AG08396 (cell line): ENCODE measurements around the gene TPRG1.
"Not testable (repeated sequence)": the region's sequence is repeated elsewhere in the genome, so short reads cannot be mapped to it uniquely, and the experiment has no call there.

Experiments used
- DNase-seq: peaks from one replicate; pipeline ENCODE4 v3.0.0; 2012; ENCODE audit warnings: low spot score, mixed read lengths

The TPRG1 gene

DNA sequence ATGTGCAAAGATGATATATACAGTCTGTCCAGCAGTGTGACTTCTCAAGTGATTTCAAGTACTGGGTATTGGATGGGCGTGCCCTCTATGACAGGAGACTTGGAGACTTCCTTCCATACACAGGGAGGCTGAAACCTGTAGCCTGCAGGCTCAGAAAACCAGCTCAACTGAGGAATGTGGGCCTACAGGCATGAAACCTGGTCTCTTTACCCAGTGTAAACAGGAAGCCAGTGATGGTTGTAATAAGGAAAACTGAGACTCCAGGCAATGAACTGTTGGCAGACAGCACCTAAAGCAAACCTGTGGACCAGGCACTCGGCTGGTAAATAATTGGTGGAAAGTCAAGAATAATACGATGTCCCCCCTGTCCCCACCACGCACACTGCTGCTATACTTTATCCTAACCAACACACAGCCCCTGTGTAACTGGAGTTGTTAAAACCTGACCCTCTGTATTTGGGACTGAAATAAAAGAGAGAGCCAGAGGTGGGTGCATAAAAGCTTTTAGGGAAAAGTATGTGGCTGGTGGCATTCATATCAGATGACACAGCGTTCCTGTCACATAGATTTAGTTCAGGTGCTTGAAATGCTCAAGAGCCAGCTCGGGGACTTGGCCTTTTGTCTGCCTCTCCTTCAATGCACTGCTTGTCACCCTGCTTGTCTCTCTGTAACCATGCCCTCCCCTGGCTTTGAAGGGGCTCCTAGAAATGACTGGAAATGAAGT is 144.7 kb downstream of the TPRG1 start:
- no peak for DNase-seq

DNA sequence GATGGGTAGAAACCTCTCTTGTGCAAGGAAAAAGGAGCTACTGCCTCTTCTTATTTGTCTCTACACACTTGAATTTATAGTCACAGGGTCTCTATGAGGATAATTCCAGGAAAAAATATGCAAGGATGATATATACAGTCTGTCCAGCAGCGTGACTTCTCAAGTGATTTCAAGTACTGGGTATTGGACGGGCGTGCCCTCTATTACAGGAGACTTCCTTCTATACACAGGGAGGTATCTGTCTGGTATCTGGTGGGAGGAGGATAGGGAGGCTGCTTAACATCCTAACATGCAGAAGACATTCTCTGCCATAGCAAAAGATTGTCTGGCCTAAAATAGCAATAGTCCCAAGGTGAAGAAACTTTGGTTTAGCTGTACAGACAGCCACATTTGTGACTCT is 146.1 kb downstream of the TPRG1 start:
- DNase-seq, result no peak

DNA sequence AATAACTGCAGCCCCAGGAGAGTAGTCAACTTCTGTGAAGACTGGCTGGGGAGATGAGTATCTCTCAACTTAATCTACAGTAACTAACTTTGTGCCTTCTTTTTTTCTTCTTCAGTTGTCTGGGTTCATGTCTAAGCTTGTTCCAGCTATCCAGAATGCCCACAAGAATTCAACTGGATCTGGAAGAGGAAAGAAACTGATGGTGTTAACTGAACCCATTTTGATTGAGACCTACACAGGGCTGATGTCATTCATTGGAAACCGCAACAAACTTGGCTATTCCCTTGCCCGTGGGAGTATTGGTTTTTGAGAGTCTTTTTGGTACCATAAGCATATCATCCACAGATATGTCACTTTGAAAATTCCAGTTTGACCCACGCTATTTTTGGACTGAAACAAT is 148.7 kb downstream of the TPRG1 start:
- no peak for DNase-seq

DNA sequence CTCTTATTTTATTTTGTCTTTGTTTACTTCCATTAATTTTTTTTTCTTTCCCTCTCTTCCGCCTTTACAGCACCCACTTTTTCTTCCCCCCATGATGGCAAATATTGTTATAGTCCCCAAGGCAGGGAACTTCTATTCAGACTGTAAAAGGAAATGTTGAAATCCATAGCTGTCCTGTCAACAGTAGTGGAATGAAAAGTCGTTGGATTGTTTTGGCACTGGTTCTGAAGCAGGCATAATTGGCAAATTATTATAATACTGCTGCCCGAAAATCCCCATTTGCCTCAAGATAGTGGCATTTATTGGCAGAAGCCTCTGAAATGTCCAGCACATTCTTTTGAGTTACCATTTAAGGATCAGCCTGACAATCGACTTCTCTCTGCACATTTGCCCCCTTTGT is 150.6 kb downstream of the TPRG1 start:
- no peak for DNase-seq

DNA sequence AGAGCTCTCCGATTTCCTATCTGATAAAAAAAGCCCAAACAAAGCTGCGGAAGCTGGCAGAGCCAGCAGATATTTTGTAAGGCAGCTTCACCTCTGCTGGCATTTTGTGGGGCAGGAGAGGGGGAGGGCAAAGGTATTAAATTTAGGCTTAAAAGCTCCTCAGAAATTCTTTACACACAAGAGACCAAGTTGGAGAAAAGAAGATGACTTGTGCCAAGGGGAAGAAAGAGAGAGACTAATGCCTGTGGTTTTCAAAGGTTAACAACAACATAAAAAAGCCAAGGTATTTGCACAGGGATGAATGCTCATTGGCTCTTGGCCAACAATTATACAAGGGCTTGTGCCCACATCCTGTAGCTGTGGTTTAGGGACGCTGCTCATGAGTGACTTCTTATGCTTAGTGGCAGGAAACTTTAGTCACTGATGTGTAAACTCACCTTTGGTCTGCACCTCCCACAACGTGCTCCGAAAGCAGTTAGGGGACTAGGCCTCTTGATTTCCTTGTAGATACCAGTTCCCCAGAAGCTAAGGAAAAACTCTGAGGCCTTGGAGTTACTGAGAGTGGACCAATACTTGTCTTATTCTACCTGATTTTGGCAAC is 152.9 kb downstream of the TPRG1 start:
- peak; percentile 24 for DNase-seq

DNA sequence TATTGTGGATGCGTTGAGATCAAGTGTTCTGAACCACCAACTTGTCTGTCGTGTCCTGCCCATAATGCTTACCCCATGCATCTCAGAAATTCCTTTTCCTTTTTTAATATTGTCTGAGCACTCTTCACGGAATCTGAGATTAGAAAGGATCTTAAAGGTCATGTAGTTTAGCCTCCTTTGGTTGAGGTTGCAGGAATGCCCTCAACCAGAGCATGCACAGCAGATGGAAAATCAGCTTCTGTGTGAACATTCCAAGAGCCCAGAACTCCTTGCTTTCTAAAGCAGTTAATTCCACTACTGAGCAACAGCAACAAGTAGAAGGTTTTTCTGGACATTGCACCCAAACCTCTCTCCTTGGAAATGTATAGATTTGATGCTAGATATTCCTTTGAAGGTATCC is 153.7 kb downstream of the TPRG1 start:
- no peak for DNase-seq

DNA sequence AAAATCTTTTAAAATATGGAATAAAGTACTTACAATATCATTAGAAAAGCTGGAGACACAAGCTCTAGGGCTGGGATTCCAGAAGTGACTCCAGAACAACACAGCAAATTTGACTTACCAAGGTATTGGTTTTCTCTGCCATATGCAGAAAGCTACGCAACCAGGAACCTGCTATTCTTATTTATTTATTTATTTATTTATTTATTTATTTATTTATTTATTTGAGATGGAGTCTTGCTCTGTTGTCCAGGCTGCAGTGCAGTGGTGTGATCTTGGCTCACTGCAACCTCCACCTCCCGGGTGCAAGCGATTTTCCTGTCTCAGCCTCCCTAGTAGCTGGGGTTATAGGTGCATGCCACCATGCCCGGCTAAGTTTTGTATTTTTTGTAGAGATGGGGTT is 157.9 kb downstream of the TPRG1 start:
- not testable (repeated sequence) for DNase-seq

DNA sequence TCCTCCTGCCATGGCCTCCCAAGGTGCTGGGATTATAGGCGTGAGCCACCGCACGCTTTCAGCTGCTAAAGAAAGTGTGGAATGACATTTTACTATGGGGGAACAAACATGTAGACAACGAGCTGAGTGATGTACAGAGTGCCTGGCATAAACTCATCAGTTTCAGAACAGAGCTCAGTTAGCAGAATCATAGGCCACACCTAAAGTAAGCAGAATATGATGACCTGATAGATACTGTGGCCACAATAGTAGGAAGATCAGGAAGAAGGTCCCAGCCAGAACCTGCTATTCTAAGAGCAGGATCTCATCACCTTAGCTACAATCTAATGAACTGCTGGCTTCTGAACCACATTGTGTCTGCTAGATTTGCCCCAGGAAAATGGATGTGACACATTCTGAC is 158.3 kb downstream of the TPRG1 start:
- no peak for DNase-seq

DNA sequence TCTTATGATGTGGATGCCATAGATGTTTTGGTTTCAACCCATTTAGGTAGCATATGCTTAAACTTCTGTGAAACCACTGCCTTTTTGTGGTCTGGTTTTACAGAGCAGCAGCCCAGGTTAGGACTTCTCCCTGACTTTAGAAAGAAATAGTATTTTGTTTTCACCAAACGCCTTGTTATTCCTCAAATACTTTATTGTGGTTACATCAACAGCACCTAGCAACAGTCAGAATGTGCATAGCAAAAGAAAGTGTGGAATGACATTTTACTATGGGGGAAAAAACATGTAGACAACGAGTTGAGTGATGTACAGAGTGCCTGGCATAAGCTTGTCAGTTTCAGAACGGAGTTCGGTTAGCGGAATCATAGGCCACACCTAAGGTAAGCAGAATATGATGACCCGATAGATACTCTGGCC is 159.2 kb downstream of the TPRG1 start:
- DNase-seq, result no peak

DNA sequence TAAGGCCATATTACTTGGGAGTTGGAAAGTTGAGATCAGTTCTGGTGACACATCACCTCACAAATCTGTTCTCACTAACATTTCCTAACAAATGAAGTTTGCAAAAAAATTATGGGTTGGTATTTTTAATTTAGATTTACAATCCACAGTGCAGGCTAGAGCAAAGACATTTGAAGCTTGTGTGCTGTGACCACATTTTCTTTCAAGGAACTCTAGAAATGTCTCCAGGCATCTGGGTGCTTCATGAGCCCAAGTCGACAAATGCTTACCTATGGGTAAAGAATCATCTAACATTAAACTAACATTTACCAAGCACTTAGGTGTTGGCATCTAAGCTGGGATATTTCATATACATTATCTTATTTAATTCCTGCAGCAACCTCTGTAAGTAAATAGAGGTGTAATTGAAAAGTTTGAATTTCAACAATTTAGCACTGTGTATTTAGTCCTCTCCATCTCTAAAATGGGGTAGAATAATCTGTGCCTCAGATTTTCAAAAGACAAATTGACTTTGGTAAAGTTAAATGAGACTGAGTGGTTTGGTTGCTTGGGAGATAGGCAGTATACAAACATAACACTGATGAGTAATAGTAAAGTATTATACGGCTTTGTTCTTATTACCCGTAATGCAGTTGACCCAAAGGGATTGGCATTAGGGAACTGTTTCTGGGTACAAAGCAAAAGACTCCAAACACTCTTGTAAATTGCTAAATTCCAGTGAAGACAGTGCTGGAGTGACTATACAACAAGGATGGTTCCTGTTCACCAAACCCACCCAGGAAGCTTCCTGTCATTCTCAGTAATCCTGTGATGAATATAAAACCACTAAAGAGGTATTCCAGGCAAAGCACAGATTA is 162.5 kb downstream of the TPRG1 start:
- DNase-seq, result peak; percentile 14

DNA sequence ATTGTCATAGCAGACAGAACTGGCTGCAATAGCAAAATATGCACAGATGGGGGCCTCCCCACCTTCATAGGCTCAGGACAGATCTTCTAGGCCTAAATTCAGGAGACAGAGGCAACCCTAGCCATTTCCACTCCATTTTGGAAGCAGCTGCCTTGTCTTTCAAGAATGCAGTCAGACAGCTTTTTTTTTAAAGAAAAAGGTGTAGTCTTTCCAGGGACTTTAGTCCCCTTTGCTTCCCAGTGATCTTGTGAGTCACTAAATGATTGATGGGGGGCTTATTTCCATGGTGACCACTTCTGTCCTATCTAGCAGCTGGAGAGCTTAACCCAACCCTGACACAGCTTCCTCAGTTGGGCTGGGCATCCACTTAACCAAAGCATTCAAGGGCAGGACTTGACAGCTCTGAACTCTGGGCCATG is 165.9 kb downstream of the TPRG1 start:
- no peak for DNase-seq

DNA sequence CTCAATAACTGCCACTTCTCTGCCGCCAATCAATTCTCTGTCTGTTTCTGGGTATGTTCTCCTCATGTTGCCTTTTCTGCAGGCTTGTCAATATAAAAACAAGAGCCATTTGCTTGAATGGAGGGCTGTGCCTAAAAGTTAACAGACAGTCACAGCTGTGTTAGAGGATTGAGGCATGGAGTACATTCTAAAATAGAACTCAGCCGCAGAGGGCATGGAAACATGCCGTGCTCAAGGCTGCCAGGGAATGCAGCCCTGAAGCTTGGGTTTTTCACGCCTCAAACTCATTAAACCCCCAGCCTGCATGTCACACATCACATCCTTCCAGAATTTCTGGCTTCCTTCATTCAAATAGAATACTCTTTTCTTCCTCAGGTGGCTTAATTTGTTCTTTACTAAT is 166.6 kb downstream of the TPRG1 start:
- DNase-seq, result no peak

DNA sequence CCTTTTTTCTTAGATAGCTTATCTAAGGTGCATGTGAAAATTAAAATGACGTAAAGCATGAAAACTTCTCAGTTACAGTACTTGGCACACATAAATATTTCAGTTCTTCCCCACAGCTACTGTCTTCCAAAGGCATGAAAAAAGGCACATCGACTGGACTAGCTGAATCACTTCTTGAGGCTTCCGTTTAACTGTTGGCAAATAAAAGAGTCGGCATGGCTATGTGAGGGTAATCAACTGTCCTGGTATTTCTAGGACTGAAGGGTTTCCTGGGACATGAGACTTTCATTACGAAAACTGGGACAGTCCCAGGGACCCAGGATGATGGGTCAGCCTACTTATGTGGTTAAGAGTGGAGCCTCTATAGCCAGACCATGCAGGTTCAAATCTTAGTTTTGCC is 168.2 kb downstream of the TPRG1 start:
- DNase-seq, result no peak

DNA sequence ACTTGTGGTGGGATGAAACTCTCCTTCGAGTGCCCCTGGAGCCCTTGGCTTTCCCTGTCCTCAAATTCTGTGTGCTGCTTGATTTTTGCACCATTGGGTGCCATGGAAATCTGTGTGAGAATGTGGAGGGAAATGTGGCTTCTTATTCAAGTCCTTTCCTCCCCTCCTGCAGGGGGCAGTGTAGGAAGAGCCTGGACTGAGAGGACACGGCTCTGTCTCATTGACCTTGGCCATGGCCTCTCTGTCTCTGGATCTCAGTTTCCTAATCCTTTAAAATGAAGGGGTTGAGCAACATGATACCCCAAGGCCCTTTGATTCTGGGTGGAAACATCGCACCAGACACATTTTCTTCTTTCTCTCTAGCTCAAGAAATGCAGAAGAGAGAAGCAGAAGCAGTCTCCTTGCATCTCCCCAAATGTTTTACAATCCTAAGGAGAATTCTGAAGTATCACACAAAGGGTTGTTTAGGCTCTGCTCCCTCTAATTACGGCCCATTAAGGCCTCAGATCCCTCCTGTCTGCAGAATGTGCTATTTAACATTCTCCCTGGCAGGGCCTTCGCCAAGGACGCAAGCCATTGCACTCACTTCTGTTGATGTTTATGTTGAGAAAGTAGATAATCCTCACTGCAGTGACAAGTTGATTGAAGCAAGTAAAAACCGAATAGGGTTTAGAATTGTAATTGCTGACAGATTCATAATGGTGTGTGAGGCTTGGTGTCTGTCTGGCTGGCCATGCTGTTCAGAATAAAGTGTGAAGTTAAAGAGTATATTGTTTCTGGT is 169.1 kb downstream of the TPRG1 start:
- no peak for DNase-seq

DNA sequence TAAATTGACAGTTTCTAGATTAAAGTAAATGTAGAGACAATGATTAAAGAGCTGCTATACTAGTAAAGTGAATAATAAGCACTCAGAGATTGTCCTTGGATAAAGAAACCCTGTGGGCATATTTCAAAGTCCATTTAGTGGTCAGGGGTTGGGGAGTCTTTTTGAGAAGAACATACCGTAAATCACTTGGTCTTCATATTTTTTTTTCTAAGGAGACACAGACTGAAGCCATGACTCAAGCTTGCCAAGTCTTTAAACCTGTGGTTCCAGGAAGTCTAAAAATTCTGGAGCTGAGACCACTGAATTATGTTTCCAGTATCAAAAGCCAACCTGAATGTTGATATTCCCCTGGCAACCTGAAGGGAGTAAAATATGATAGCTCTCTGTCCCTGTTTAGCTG is 171.0 kb downstream of the TPRG1 start:
- DNase-seq, result no peak

DNA sequence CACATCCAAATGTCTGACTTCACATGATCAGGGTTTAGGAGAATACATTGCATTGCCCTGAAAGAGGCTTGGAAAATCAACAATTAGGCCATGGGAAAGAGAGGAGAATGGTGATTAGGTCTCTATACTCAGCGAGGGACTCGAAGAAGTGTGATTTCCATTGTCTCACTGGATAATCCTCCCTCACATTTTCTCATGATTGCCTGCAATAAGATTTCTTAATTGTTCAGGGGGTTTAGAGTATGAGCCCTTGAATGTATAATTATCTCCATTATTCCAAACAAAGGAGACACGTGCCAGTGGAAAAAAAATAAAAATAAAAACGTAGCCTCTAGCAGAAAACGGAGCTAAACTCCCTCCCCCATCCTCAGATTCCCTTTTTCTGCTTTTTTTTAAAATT is 173.2 kb downstream of the TPRG1 start:
- no peak for DNase-seq

DNA sequence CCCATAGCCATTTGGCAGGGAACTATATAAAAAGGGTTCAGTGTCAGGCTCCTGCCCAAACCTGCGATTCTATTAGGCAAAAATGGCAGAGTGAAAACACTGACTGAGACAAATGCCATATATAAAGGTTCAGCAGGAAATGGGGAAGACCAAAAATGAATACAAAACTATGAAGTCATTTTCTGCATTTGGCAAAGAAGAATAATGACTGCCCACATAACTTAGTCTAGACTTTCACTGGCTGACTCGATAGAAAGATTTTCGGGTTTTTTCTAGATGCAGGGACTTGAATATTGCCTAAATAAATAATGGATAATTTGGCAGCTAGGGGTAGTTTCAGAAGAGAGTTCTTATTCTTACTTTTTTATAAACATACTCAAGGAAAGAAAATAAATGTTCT is 178.0 kb downstream of the TPRG1 start:
- no peak for DNase-seq

DNA sequence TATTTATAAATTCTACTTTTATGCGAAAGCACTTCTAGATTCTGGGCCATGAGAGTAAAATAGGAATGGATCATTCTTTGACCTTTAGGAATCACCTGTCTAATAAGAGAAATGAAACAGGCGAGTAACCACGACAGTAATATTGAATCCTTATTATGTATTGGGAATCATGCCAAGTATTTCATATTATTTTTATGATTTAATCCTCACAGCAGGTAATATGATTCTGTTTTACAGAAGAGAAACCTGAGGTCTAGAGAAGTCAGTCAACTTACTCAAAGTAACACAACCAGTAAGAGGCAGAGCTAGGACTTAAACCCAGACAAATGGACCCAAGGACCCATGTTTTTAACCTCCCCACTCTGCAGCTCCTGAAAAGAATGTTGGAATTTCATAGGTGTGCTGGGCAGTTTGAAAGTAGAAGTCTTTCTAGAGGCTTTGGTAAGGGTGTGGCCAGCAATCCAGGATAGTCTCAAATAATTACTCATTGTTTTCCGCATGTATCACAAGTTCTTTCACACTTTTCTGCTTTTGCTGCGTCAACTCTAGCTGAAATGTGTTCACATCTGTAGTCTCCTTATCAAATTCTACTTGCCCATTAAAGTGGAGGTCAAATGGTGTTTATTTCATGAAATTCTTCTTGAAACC is 181.7 kb downstream of the TPRG1 start:
- no peak for DNase-seq

DNA sequence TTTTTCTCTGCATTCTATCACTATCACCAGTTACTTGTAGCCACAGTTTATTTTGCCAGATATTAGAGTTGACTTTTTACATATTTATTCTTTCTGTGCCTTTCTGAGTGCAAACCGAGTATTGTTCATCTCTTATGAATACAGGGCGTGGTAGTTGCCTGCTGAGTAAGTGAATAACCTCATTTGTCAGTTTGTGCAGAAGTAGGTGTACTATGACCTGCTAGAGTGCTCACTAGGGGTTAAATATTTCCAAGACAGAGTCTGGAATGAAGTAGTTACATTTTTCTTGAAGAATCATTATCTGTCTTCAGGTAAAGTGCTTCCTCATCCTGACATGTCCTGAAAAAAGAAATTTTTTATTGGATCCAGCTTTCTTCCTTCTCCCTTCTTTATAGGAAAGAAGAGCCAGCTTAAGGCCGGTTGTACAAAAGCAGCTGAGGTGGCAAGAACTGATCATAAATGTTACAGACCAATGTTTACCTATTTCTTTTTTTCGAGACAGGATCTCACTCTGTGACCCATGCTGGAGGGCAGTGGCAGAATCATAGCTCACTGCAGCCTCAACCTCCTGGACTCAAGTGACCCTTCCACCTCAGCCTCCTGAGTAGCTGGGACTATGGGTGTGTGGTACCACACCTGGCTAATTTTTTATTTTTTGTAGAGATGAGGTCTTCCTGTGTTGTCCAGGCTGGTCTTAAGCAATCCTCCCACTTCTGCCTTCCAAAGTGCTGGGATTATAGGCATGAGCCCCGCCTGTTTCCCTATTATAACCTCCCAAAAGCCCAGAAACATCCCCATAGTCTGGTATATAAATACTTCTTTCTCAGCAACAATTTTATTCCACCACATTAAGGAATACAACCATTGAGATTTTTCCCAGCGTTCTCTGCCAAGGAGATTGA is 182.5 kb downstream of the TPRG1 start:
- no peak for DNase-seq

DNA sequence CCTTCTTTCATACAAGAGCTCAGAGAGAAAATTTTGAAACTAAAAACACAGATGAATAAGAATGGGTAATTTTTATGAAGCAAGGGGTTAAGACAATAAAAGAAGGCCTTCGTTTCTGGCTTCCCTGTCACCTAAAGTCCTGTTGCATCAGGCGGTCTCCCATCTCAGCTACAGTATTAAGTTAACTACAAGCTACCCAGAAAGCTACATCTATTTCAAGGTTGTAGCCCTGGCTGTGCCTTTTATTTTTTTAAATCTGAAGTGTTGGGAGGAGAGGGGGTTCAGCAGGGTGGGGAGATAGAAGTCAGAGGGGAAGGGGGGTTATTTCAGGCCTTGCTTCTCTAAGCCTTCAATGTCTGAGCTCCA is 183.3 kb downstream of the TPRG1 start:
- no peak for DNase-seq
